NCI-H1417 (cell line): Measurements from ENCODE around the gene GSTM3.
"Not testable (repeated sequence)": the region's sequence is repeated elsewhere in the genome, so short reads cannot be mapped to it uniquely, and the experiment has no call there.

Source experiments
- DNase-seq, 3 experiments: peaks; one replicate each; lab custom pipeline; 2025; lab: John Stamatoyannopoulos, UW

GSTM3 gene

DNA sequence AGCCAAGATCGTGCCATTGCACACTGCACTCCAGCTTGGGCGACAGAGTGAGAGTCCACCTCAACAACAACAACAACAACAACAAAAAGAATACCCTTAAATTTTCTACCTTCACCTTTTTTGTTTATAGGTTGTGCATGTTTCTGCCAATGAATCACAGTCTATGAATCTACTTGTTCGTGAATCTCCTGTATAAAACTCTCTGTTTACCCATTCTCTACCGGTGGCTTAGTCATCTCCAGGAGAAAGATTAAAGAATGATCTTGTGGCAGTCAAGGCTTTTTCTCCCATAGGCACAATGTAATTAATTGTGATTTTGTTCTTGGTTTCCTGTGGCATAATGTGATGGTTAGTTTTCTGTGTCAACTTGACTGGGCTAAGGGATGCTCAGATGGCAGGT is 43.0 kb downstream of the GSTM3 start:
- DNase-seq = not testable (repeated sequence)

DNA sequence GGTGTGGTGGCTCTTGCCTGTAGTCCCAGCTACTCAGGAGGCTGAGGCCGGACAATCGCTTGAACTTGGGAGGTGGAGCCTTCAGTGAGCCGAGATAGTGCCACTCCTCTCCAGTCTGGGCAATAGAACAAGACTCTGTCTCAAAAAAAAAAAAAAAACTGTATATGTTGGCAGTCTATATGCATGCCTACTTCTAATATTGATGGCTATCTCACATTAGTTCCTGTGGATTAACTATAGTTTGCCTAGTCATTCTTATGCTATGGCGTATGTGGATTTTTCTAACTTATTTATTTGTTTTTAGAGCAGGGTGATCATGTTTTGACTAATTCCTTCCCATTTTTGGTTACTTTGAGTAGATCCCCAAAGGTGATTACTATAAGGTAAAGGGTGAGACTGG is 43.8 kb downstream of the GSTM3 start:
- no peak for DNase-seq

DNA sequence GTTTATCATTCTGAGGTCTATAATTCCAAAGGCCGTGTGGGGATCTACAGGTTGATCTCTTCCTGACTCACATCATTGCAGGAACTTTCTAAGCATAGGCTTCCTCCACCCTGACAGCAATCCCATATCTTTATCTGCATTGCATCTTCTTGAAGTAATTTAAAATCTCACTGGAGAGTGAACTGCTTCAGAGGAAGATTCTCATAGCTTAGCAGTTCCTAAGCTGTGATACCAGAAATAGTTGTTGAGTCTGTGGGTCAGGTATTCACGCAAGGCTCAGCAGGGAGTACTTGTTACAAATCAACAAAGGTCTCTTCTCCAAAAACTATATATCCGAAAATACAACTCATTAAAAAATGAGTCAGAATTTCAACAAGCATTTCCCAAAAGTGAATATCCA is 45.7 kb downstream of the GSTM3 start:
- not testable (repeated sequence) for DNase-seq

DNA sequence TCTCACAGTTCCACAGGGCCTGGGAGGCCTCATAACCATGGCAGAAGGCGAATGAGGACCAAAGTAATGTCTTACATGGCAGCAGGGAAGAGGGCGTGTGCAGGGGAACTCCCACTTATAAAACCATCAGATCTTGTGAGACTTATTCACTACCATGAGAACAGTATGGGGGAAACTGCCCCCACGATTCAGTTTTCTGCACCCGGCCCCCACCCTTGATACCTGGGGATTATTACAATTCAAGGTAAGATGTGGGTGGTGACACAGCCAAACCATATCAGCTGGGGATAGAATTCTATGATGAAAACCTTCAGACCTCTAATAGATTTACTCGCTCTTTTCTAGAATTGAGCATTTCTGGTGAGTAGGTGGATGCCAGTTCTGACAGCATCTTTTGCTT is 46.4 kb downstream of the GSTM3 start:
- not testable (repeated sequence) for DNase-seq

DNA sequence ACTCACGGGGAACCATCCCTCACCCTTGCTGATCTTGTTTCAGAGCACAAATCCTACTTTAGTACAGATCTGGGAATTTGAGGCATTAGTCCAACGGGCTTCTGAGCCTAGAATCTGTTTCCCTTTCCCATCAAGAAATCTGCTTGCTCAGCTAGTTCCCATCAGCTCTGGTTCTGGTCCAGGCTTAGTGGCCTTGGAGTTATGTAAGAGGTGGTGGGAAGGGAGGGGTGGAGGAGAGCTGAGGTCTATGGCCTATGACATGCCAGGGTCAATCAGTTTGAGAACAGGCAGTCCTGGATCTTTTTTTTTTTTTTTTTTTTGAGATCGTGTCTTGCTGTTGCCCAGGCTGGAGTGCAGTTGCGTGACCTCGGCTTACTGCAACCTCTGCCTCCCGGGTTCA is 49.1 kb downstream of the GSTM3 start:
- no peak for DNase-seq

DNA sequence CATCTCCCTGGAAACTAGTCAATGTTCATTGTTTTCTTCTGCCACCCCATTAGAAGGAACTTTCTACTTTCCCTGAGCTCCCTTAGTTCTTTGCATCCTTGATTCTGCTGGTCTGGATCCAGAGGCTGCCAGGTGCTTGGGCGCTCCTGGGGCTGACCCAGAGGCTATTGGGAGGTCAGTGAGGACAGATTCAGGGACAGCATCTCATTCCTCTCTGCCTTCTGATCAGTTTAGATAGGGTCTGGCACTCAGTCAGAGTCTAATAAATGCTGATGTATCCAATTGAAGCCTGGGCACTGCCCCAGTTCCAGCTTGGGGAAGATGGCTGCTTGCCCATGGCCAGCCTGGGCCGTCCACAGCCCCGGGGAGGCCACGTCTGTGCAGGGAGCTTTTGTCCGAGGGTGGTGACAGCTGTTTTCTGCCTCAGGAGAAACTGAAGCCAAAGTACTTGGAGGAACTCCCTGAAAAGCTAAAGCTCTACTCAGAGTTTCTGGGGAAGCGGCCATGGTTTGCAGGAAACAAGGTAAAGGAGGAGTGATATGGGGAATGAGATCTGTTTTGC is 50.9 kb downstream of the GSTM3 start:
- no peak for DNase-seq

DNA sequence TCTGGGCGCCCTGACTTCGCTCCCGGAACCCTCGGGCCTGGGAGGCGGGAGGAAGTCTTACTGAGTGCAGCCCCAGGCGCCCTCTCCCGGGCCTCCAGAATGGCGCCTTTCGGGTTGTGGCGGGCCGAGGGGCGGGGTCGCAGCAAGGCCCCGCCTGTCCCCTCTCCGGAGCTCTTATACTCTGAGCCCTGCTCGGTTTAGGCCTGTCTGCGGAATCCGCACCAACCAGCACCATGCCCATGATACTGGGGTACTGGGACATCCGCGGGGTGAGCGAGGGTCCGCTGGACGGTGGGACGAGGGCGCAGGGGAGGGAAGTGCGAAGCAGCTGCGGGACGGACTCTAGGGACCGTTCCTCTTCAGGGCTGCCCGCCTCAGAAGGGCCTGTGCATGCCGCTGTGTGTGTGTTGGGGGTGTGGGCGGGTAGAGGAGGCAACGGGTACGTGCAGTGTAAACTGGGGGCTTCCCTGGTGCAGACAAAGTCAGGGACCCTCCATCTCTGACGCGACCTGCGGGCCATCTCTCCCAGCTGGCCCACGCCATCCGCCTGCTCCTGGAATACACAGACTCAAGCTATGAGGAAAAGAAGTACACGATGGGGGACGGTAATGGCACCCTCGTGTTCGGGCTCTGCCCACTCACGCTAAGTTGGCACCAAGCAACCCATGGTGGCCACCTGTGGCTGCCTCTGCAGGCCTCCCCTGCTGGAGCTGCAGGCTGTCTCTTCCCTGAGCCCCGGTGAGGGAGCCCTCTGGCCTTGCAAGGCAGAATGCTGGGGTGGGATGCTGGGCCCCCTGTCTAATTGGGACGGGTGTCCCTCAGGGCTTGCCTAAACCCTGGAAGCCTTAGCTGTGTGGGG is 53.0 kb downstream of the GSTM3 start, which contains the start of gene GSTM1:
GSTM1 (plus strand) TSS at position 177 of the 859 bp plus-strand sequence; CDS start at position 234, 57 bp downstream.
- DNase-seq = no peak

DNA sequence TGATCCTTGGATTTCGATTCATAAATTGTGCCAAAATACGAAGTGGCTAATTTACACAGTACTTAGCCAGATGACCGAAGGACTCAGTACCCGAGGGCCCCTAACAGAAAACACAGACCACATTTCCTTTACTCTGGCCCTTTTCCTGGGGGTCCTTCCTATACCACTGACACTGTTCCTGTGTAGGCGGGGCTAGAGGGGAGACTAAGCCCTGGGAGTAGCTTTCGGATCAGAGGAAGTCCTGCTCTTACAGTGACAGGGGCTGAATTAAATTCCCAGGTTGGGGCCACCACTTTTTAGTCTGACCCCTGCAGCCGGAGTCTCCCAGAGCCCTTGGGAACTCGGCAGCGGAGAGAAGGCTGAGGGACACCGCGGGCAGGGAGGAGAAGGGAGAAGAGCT is 53.7 kb downstream of the GSTM3 start:
- DNase-seq = not testable (repeated sequence)

DNA sequence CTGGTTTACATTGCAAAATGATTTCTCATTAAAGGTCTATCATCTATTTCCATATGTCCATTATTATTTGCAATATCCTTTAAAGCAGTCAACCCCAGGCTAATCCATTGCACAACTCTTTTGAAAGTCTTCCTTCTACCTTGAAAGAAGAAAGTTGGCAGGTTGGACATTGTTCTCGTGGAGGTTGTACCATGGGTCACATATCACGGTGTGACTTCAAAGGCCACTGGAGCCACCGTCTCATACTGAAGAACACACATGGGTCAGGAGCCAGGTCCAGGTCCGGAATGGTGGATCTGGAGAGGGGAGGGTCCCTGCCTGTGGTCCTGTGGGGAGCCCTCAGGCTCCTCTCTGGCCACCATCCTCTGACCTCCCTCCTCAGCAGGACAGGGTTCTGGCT is 54.9 kb downstream of the GSTM3 start:
- not testable (repeated sequence) for DNase-seq

DNA sequence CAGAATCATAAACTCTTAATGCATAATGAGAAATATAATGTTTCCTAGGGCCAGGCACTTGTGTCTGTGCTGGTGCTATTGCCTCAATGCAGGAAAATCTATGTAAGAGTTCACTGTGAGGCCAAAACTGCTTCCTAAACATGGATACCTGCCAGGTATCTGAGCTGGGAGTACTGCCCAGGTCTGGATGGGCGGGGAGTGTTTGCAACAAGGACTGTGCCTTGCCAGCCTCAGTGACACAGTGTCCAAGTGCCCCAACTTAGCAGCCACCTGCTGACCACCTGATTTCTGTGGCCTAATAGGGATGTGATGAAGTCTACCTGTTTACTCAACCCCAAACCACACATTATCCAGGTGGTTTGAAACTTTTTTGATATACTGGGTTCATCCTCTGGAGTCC is 55.4 kb downstream of the GSTM3 start:
- DNase-seq = not testable (repeated sequence)

DNA sequence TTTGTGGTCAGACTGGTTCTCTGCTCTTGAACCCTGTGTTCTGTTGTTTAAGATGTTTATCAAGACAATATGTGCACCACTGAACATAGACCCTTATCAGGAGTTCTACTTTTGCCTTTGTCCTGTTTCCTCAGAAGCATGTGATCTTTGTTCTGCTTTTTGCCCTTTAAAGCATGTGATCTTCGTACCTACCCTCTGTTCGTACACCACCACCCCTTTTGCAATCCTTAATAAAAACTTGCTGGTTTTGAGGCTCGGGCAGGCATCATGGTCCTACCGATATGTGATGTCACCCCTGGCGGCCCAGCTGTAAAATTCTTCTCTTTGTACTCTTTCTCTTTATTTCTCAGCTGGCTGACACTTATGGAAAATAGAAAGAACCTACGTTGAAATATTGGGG is 56.1 kb downstream of the GSTM3 start:
- not testable (repeated sequence) for DNase-seq
